ENCODE results near the gene DDAH1.

The DDAH1 gene

GRCh38 chr1:85485516-85485915 lies 20.6 kb upstream of the DDAH1 start:
- no peak for TF ChIP-seq CTCF (conservative IDR thresholded peaks at IDR 0.05; ENCODE audit: low read depth)
- CTCF ChIA-PET: no interaction called here
- no peak for DNase-seq (ENCODE audit: low spot score)
- POLR2A ChIA-PET (ENCODE audit: low non-redundant PET): no interaction called here
- H3K27ac ChIP-seq: no peak overlapping the region

- CTCF ChIA-PET: no interaction called here
- no peak for DNase-seq (ENCODE audit: low spot score)
- H3K27ac ChIP-seq: no peak overlapping the region
- no peak for TF ChIP-seq CTCF (conservative IDR thresholded peaks at IDR 0.05; ENCODE audit: low read depth)
- POLR2A ChIA-PET (ENCODE audit: low non-redundant PET): no interaction called here
Measured at GRCh38 chr1:85484716-85485115, 19.8 kb upstream of the DDAH1 start.

- no peak for DNase-seq (ENCODE audit: low spot score)
- CTCF ChIA-PET: no interaction called here
- POLR2A ChIA-PET (ENCODE audit: low non-redundant PET): no interaction called here
- H3K27ac ChIP-seq: no peak overlapping the region
- TF ChIP-seq CTCF (conservative IDR thresholded peaks at IDR 0.05; ENCODE audit: low read depth): no peak
Measured at GRCh38 chr1:85484264-85484663, 19.3 kb upstream of the DDAH1 start.

- POLR2A ChIA-PET (ENCODE audit: low non-redundant PET): no interaction called here
- CTCF ChIA-PET: no interaction called here
- no peak overlapping the region for H3K27ac ChIP-seq
- no peak for DNase-seq (ENCODE audit: low spot score)
- no peak for TF ChIP-seq CTCF (conservative IDR thresholded peaks at IDR 0.05; ENCODE audit: low read depth)
Measured at GRCh38 chr1:85481688-85482087, 16.7 kb upstream of the DDAH1 start.

GRCh38 chr1:85480566-85480965 lies 15.6 kb upstream of the DDAH1 start:
- DNase-seq (ENCODE audit: low spot score): no peak
- no peak for TF ChIP-seq CTCF (conservative IDR thresholded peaks at IDR 0.05; ENCODE audit: low read depth)
- POLR2A ChIA-PET (ENCODE audit: low non-redundant PET): no interaction called here
- no peak overlapping the region for H3K27ac ChIP-seq
- CTCF ChIA-PET: no interaction called here

- TF ChIP-seq CTCF (conservative IDR thresholded peaks at IDR 0.05; ENCODE audit: low read depth): no peak
- ChIA-PET CTCF (no interaction called here), POLR2A (ENCODE audit: low non-redundant PET) (no interaction called here)
- no peak for DNase-seq (ENCODE audit: low spot score)
- no peak overlapping the region for H3K27ac ChIP-seq
Measured at GRCh38 chr1:85479491-85479890, 14.5 kb upstream of the DDAH1 start.

- no peak for TF ChIP-seq CTCF (conservative IDR thresholded peaks at IDR 0.05; ENCODE audit: low read depth)
- CTCF ChIA-PET: no interaction called here
- POLR2A ChIA-PET (ENCODE audit: low non-redundant PET): no interaction called here
Measured at GRCh38 chr1:85478366-85478765, 13.4 kb upstream of the DDAH1 start.

More at GRCh38 chr1:85478366-85478765, 13.4 kb upstream of the DDAH1 start:
- no peak overlapping the region for H3K27ac ChIP-seq
- DNase-seq (ENCODE audit: low spot score): no peak

All from RWPE1 (cell line).